ENCODE data around the gene PERM1. TPM values are rescaled to one million over a fixed set of nuclear protein-coding genes. Genes with fewer than 3 reads are reported as not detected.

Gene PERM1
- total RNA-seq, 1 experiment from 2014 or later, result 1.5 TPM

DNA sequence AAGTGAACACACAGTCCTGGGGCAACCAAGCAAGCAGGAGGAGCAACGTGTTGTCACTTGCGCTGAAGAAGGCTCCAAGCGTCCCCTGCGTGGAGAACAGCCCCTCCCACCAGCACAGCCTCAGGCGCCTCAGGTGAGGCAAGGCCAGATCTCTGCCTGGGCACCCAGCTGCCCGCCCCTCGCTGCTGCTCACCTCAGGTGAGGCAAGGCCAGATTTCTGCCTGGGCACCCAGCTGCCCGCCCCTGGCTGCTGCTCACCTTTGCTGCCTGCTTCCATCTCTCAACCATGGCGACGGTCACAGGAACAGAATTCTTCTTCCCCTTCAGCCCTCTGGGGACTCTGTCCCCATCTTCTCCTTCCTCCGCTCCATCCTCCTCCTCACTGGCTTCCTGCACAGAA, 25.3 kb downstream of the PERM1 start:
- Histone ChIP-seq H3K27ac (ENCODE audit: low read length) (no peak overlapping the region), H3K27me3 (ENCODE audit: control insufficient read depth, insufficient read depth, low read length) (no peaks in the 10 kb centered on the region), H3K36me3 (ENCODE audit: control insufficient read depth, insufficient read depth, low read length) (peaks cover 17% of the 10 kb centered on the region), H3K4me1 (ENCODE audit: control insufficient read depth, insufficient read depth, low read length) (peaks cover 7% of the 10 kb centered on the region), H3K4me3 (ENCODE audit: low read depth in 2 of 2, low read length in 2 of 2) (no peak overlapping the region), H3K9me3 (ENCODE audit: control insufficient read depth, insufficient read depth, low read depth, low read length) (no peaks in the 10 kb centered on the region)
- ChIA-PET CTCF (no interaction called here), POLR2A (no interaction called here)
- intact Hi-C loops (cut with micrococcal nuclease; ENCODE audit: unreplicated experiment) (no loop called here), in situ Hi-C loops (cut with HindIII; ENCODE audit: low pct_unique_long_range_greater_than_20kb, low sequenced_read_pairs) (no loop called here)
- TF ChIP-seq CTCF (IDR thresholded peaks at IDR 0.05), result no peak
- TF ChIP-seq POLR2AphosphoS5 (IDR thresholded peaks at IDR 0.05; ENCODE audit: low read depth, low read length), result no peak
- no TSS peak for BruUV-seq (replicated peaks)
- no peak for DNase-seq (ENCODE audit: low read depth, low spot score)
- no peak for ATAC-seq

- TF ChIP-seq POLR2AphosphoS5 (IDR thresholded peaks at IDR 0.05; ENCODE audit: low read depth, low read length) (no peak), TCF7L2 (IDR thresholded peaks at IDR 0.05; ENCODE audit: low read depth, low read length) (no peak), REST (IDR thresholded peaks at IDR 0.05; ENCODE audit: insufficient read depth in 1 of 2, low read depth in 2 of 2, low read length in 1 of 2) (no peak), CTCF (IDR thresholded peaks at IDR 0.05) (no peak)
- ATAC-seq (no peak), DNase-seq (ENCODE audit: low read depth, low spot score) (no peak)
- Histone ChIP-seq H3K4me1 (ENCODE audit: control insufficient read depth, insufficient read depth, low read length) (peaks cover 7% of the 10 kb centered on the region), H3K4me3 (ENCODE audit: low read depth in 2 of 2, low read length in 2 of 2) (no peak overlapping the region), H3K36me3 (ENCODE audit: control insufficient read depth, insufficient read depth, low read length) (peaks cover 17% of the 10 kb centered on the region), H3K27ac (ENCODE audit: low read length) (no peak overlapping the region), H3K9me3 (ENCODE audit: control insufficient read depth, insufficient read depth, low read depth, low read length) (no peaks in the 10 kb centered on the region), H3K27me3 (ENCODE audit: control insufficient read depth, insufficient read depth, low read length) (no peaks in the 10 kb centered on the region)
- in situ Hi-C loops (cut with HindIII; ENCODE audit: low pct_unique_long_range_greater_than_20kb, low sequenced_read_pairs) (no loop called here), intact Hi-C loops (cut with micrococcal nuclease; ENCODE audit: unreplicated experiment) (no loop called here)
- ChIA-PET POLR2A (interaction anchor here (0.6 kb wide), 1 partner anchor 63 kb away, joined by 6 read pairs; no protein-coding TSS in a partner anchor), CTCF (no interaction called here)
- BruUV-seq (replicated peaks), result no TSS peak
These were observed 26.4 kb downstream of the PERM1 start for GRCh38 chr1:955474-955873.

- H3K27me3 ChIP-seq (ENCODE audit: control insufficient read depth, insufficient read depth, low read length), result no peaks in the 10 kb centered on the region
- TF ChIP-seq TCF7L2 (IDR thresholded peaks at IDR 0.05; ENCODE audit: low read depth, low read length) (no peak), SIN3A (IDR thresholded peaks at IDR 0.05; ENCODE audit: borderline replicate concordance, insufficient read depth, low read depth, low read length) (no peak), REST (IDR thresholded peaks at IDR 0.05; ENCODE audit: insufficient read depth in 1 of 2, low read depth in 2 of 2, low read length in 1 of 2) (no peak), CTCF (IDR thresholded peaks at IDR 0.05) (no peak), POLR2AphosphoS5 (IDR thresholded peaks at IDR 0.05; ENCODE audit: low read depth, low read length) (no peak)
- H3K27ac ChIP-seq (ENCODE audit: low read length), result no peak overlapping the region
- intact Hi-C loops (cut with micrococcal nuclease; ENCODE audit: unreplicated experiment), result no loop called here
- peaks cover 17% of the 10 kb centered on the region for H3K36me3 ChIP-seq (ENCODE audit: control insufficient read depth, insufficient read depth, low read length)
- POLR2A ChIA-PET, result interaction anchor here (0.7 kb wide), 1 partner anchor 12 kb away, joined by 4 read pairs; no protein-coding TSS in a partner anchor
- no peak for DNase-seq (ENCODE audit: low read depth, low spot score)
- H3K9me3 ChIP-seq (ENCODE audit: control insufficient read depth, insufficient read depth, low read depth, low read length), result no peaks in the 10 kb centered on the region
- no peak for ATAC-seq
- no peak overlapping the region for H3K4me3 ChIP-seq (ENCODE audit: low read depth in 2 of 2, low read length in 2 of 2)
- H3K4me1 ChIP-seq (ENCODE audit: control insufficient read depth, insufficient read depth, low read length), result peaks cover 7% of the 10 kb centered on the region
- CTCF ChIA-PET, result no interaction called here
- in situ Hi-C loops (cut with HindIII; ENCODE audit: low pct_unique_long_range_greater_than_20kb, low sequenced_read_pairs), result no loop called here
- no TSS peak for BruUV-seq (replicated peaks)
These were observed 27.0 kb downstream of the PERM1 start for GRCh38 chr1:954927-955326.

Data from Panc1 (cell line).